T-helper 1 cell (primary cell): Measurements from ENCODE around the gene CENPX.
"Not testable (repeated sequence)": the region's sequence is repeated elsewhere in the genome, so short reads cannot be mapped to it uniquely, and the experiment has no call there.

Experiments
- DNase-seq, 5 donors: peaks; one replicate each; pipeline ENCODE4 v3.0.0-alpha.2; 2012 to 2020

The CENPX gene

DNA sequence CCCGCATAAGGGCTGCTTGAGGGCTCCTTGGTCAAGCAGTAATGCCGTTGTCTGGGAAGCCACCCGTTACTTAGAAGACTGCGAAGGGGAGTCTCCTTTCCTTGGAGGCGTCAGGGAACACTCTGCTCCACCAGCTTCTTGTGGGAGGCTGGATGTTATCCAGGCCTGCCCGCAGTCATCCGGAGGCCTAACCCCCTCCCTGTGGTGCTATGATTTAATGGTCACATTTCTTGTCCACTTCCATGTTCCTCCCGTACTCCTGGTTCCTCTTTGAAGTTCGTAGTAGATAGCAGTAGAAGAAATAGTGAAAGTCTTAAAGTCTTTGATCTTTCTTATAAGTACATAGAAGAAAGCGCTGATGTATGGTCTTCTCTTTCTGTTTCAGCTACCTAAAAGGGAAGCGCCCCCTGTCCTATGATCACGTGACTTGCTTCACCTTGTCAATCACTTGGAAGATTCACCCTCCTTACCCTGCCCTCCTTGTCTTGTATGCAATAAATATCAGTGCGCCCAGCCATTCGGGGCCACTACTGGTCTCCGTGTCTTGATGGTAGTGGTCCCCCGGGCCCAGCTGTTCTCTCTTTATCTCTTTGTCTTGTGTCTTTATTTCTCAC is 16.2 kb upstream of the CENPX start:
- DNase-seq: not testable (repeated sequence)

DNA sequence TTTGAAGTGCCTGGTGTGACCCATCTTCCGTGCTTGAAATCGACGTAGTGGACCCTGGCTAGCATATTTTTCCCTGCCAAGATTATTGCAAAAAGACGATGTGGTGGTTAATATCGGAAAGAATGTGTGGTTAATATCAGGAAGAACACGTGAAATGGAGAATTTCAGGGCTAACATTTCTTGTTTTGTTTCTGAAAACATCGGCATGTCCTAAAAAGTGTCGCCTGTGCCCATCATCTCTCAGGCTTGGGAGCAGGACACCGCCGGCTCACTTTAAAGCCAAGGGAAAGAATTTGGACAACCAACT is 15.2 kb upstream of the CENPX start:
- DNase-seq: no peak

DNA sequence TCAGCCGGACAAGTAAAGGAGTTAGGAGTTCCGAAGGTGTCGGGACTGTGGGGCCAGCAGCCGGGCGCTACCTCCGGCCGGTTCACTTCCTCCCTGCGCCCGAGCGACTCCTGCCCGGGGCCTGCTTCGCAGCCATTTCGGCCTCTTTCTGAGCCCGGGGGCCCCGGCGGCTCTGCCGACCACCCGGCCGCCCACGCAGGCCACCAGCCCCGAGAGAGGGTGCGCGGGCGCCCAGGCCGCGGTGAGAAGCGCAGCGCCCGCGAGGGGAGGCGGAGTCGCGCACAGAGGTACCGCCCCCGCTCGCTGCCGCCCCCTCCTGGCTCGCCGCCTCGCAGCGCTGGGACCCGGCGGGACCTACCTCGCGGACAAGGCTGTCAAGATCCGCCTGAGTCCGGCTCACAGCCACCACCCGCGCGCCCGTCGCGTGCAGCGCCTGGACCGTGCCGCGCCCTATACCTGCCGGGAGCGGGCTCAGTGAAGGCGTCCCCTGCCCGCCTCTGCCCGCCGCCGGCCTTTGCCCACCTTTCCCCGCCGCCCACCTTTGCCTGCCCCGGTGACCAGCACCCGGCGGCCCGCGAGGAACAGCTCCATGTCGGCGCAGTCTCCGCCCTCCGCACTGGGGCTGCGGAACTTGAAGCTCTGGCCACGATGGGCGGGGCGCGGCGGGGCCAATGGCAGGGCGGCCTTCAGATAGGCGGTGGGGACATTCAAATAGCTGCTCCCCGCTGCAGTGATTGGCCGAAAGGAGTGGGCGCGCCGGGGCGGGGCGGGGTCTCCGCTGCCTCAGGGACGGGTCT is 14.6 kb upstream of the CENPX start, which contains the start of gene DCXR:
Gene DCXR, minus strand, starts transcription at position 606 of the 797 bp plus-strand sequence. Its CDS starts 15 bp downstream, at position 591.
- DNase-seq: peak; percentile 89 to 98 (median 91)

- DNase-seq: no peak
Measured at GRCh38 chr17:82036634-82037091, 14.0 kb upstream of the CENPX start.

- DNase-seq: no peak
Measured at GRCh38 chr17:82035956-82036633, 13.4 kb upstream of the CENPX start.

DNA sequence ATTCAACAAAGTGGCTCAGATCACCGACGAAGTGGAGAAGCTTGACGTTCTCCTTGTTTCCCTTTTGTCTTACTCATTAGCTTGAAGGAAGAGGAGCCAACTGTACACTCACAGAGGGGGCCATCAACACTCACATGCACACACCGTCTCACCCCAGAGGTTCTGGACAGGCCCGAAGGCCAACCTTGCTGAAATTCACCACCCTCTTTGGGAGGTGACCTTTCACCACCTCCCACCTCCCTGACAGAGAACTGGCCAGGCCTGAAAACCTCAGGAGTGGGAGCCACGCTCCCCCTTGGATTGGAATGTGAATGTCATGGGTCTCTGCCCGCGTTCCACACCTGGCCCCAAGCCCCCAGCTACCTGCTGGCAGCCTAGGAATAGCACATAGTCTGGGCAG is 12.8 kb upstream of the CENPX start:
- DNase-seq: no peak

DNA sequence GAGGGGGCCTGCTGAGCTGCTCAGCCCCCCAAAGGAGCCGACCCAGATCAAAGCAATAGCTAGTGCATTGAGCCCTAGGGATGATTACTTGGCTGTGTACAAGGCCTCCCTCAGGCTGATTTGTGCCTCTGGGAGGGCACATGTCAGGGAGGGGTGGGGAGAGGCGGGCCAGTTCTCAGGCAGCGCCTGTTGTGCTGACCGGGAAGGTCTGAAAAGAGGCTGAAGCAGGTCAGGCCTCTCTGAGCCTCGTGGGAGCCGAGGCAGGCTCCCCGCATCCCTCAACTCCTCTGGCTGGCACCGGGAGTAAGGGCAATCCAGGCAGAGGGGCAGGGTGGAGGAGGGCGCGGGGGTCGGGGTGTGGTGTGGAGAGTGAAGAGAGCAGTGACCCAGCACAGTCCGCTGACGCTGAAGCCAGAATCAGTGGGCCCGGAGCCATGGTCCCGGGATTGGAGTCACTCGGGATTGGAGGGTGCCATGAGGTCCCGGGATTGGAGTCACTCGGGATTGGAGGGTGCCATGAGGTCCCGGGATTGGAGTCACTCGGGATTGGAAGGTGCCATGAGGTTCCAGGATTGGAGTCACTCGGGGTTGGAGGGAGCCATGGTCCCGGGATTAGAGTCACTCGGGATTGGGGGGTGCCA is 11.8 kb upstream of the CENPX start:
- no peak for DNase-seq

GRCh38 chr17:82033359-82034085 is 10.8 kb upstream of the CENPX start:
- no peak for DNase-seq

GRCh38 chr17:82031885-82032627 is 9.4 kb upstream of the CENPX start:
- DNase-seq: peak in 2 of 5 donors; percentile 37 to 39

DNA sequence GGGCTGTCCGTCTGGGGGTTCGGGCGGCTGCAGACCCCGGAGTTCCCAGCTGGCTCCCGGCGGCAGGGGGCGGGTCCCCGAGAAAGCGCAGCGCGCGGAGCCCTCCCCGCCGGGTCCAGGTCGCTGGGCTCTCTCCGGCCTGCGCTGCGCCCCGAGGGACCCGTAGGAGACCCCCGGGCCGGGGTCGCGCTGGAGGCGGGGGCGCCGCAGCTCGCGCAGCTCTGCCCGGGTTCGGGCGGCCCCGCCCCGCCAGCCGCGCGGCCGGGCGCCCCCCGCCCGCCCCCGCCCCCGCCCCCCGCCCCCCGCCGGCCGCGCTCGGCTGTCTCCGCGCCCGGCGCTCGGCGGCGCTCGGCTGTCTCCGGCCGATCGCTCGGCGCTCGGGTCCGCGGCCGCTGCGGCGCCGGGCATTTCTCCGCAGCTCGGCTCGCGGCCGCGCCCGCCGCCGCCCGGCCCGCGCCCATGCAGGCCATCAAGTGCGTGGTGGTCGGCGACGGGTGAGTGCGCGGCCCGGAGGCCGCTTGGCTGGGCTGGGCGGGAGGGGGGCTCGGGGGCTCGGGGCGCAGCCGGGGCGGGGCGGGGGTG is 8.7 kb upstream of the CENPX start, which contains the start of gene RAC3:
Gene RAC3, plus strand, starts transcription at position 376 of the 582 bp plus-strand sequence. Its CDS starts 84 bp downstream, at position 460.
- no peak for DNase-seq

DNA sequence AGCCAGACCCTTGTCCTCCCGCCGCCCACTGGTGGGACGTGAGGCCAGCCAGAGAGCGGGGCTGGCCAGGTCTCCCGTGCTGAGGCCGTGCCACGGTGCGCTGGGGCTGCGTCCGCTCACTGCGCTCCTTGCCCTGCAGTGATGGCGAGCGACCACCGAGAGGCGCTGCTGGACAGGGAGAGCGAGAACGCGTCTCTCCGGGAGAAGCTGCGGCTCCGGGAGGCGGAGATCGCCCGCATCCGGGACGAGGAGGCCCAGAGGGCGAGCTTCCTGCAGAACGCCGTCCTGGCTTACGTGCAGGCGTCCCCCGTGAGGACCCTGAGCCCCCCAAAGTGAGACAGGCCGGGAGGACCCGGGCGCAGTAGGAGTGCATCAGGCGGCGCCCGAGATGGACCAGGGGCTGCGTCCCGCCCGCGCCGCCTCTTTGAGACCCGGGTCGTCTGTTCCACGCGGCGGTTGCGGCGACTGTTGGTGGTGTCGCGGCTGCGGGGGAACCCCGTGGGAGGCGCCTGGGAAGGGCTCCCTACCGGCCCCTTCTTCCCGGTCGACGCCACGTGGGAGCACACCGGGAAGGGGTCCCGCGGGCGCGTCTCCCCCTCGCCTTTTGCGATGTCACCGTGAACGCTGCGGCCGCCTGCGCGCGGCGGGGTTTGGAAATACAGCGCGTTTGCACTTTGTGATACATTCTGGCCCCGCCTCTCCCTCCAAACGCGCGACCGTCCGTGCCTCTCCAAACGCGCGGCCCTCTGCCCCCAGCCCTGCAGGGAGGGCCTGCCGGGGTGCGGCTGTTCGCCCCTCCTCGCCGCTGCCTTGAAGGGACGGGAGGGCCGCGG is 8.0 kb upstream of the CENPX start:
- peak; percentile 65 to 83 (median 77) for DNase-seq

GRCh38 chr17:82029990-82030469 is 7.4 kb upstream of the CENPX start:
- no peak for DNase-seq

GRCh38 chr17:82029391-82029790 is 6.7 kb upstream of the CENPX start:
- no peak for DNase-seq

DNA sequence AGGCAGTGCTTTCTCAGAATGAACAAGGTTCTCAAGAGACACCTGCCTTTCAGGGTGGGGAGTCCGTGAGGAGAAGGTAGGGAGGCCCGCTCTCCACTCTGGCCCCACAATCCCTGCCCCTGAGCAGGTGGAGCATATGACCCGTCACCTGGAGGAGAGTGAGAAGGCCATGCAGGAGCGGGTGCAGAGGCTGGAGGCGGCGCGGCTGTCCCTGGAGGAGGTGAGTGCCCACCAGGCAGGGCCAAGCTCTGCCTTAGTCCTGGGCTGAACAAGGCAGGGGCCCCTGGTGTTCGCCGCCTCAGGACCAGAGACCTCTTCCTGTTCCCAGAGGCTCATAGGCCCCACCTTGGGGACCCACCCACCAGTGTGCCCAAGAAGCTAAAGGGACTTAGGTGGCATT is 6.3 kb upstream of the CENPX start:
- no peak for DNase-seq

DNA sequence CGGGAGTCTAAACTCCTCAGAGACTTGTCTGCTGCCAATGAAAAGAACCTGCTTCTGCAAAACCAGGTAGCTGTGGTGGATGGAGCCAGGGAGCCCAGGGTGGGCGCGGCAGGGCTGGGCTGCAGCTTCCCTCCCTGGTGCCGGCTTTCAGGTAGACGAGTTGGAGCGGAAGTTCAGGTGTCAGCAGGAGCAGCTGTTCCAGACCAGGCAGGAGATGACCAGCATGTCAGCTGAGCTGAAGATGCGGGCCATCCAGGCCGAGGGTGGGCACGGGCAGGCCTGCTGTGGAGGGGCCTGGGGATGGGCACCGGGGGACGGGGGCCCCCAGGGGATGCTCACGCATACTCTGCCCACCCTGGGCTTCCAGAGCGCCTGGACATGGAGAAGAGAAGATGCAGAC is 5.6 kb upstream of the CENPX start:
- DNase-seq: no peak

GRCh38 chr17:82025401-82026107 is 2.9 kb upstream of the CENPX start:
- no peak for DNase-seq

DNA sequence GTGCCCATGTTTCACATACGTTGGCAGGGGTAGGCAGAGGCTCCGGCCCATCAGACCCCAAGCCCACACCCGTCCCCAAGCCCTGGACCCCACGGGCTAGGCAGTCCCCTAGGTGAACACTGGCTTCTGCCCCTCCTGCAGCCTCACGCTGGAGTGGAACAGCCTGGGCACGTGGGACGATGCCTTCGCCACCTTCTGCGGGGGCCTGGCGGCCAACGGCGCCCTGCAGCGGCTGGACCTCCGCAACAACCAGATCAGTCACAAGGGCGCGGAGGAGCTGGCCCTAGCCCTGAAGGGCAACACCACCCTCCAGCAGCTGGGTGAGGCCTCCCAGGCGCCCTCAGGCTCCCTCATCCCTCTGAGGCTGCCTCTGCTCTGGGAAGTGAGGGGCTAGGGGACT is 2.2 kb upstream of the CENPX start:
- DNase-seq: no peak

GRCh38 chr17:82023447-82024241 is 966 bp upstream of the CENPX start:
- DNase-seq: peak in 1 of 5 donors; percentile 25
